HFFc6 (cell line): ENCODE results near the gene APP. TPM values are rescaled to one million over a fixed set of nuclear protein-coding genes. Genes with fewer than 3 reads are reported as not detected.

ENCODE experiments used
- DNase-seq: peaks from one replicate; pipeline ENCODE4 v3.0.0-alpha.2; 2018
- H3K27ac Mint-ChIP-seq: 2 replicates; pipeline ENCODE4 v1.8.0; 2020; ENCODE audit warnings: mild to moderate bottlenecking, mixed read lengths
- H3K27me3 Mint-ChIP-seq: 2 replicates; pipeline ENCODE4 v1.8.0; 2021; ENCODE audit warnings: mild to moderate bottlenecking, moderate library complexity, mixed read lengths; ENCODE audit not compliant: insufficient read depth
- H3K36me3 Mint-ChIP-seq: 2 replicates; pipeline ENCODE4 v1.8.0; 2021; ENCODE audit warnings: low read depth, mixed read lengths
- H3K4me1 Mint-ChIP-seq: 2 replicates; pipeline ENCODE4 v1.8.0; 2020; ENCODE audit warnings: low read depth, mixed read lengths
- H3K4me3 Mint-ChIP-seq: 2 replicates; pipeline ENCODE4 v1.8.0; 2020; ENCODE audit warnings: mild to moderate bottlenecking, moderate library complexity, mixed read lengths
- H3K9me3 Mint-ChIP-seq: 2 replicates; pipeline ENCODE4 v1.8.0; 2020; ENCODE audit warnings: mild to moderate bottlenecking, mixed read lengths
- long read RNA-seq: library from polyadenylated mRNA; unstranded; transcript quantifications from one replicate; pipeline ENCODE4 v2.0.0, GENCODE V29; 2019
- total RNA-seq, 6 experiments: library from RNA; stranded (reverse); fragmentation: NEBNext Ultra II Directional; extraction: Animal tissue kit (Norgen Biotek cat#: 25700); gene quantifications; 2 replicates in 1 of 6; 3 replicates in 5 of 6; pipeline ENCODE4 v1.2.3, GENCODE V29; 2021
- TF ChIP-seq, protein P1 (sequence below): fragments of 200-600 bp; sonication (generic); IDR thresholded peaks from 2 replicates; pipeline ENCODE4 v1.5.0; 2021; ENCODE audit warnings: antibody characterized with exemption, mild to moderate bottlenecking

The APP gene
- total RNA-seq: 100 to 1,000 TPM; 396 to 438 (median 425) TPM
- long read RNA-seq, transcript APP-201 (18 exons, 3,467 nt): major isoform, 13 of 38 reads
- long read RNA-seq, partial matches to known transcripts: 15 of 38 reads
- long read RNA-seq, other reads (novel, unspliced or antisense): 6 of 38 reads

GRCh38 chr21:26170471-26171257 is at the start of gene APP:
TSS of gene APP (minus strand) at chr21:26170770. CDS start at chr21:26170620, 150 bp downstream.
- no peaks in the 10 kb centered on the region for H3K9me3 Mint-ChIP-seq
- peaks cover 44% of the 10 kb centered on the region for H3K4me1 Mint-ChIP-seq
- H3K4me3 Mint-ChIP-seq: peak within 1 kb of the TSS; percentile 99
- H3K36me3 Mint-ChIP-seq: peaks cover 6% of the 10 kb centered on the region
- TF ChIP-seq, protein P1, sequence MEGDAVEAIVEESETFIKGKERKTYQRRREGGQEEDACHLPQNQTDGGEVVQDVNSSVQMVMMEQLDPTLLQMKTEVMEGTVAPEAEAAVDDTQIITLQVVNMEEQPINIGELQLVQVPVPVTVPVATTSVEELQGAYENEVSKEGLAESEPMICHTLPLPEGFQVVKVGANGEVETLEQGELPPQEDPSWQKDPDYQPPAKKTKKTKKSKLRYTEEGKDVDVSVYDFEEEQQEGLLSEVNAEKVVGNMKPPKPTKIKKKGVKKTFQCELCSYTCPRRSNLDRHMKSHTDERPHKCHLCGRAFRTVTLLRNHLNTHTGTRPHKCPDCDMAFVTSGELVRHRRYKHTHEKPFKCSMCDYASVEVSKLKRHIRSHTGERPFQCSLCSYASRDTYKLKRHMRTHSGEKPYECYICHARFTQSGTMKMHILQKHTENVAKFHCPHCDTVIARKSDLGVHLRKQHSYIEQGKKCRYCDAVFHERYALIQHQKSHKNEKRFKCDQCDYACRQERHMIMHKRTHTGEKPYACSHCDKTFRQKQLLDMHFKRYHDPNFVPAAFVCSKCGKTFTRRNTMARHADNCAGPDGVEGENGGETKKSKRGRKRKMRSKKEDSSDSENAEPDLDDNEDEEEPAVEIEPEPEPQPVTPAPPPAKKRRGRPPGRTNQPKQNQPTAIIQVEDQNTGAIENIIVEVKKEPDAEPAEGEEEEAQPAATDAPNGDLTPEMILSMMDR: peak; percentile 99
- peak within 1 kb of the TSS; percentile 91 for H3K27ac Mint-ChIP-seq
- peaks cover 3% of the 10 kb centered on the region for H3K27me3 Mint-ChIP-seq
- peak; percentile 64 for DNase-seq

- H3K4me3 Mint-ChIP-seq: no peak overlapping the region
- TF ChIP-seq, protein P1: no peak
- H3K27ac Mint-ChIP-seq: no peak overlapping the region
- peaks cover 2% of the 10 kb centered on the region for H3K9me3 Mint-ChIP-seq
- DNase-seq: no peak
- H3K4me1 Mint-ChIP-seq: no peaks in the 10 kb centered on the region
- no peaks in the 10 kb centered on the region; the same call in none of the 2 replicates for H3K27me3 Mint-ChIP-seq
- no peaks in the 10 kb centered on the region for H3K36me3 Mint-ChIP-seq
Measured at GRCh38 chr21:26212220-26212619, 41.6 kb upstream of the APP start.

- Mint-ChIP-seq H3K27ac (no peak overlapping the region), H3K27me3 (no peaks in the 10 kb centered on the region; the same call in none of the 2 replicates), H3K4me1 (no peaks in the 10 kb centered on the region), H3K9me3 (no peaks in the 10 kb centered on the region), H3K4me3 (no peak overlapping the region), H3K36me3 (no peaks in the 10 kb centered on the region)
- no peak for DNase-seq
- TF ChIP-seq, protein P1: no peak
Measured at GRCh38 chr21:26210614-26211013, 40.0 kb upstream of the APP start.

- H3K36me3 Mint-ChIP-seq: no peaks in the 10 kb centered on the region
- H3K9me3 Mint-ChIP-seq: no peaks in the 10 kb centered on the region
- H3K27me3 Mint-ChIP-seq: no peaks in the 10 kb centered on the region; the same call in none of the 2 replicates
- DNase-seq: no peak
- TF ChIP-seq, protein P1: no peak
- H3K4me1 Mint-ChIP-seq: no peaks in the 10 kb centered on the region
- H3K4me3 Mint-ChIP-seq: no peak overlapping the region
- H3K27ac Mint-ChIP-seq: no peak overlapping the region
Measured at GRCh38 chr21:26207021-26207420, 36.5 kb upstream of the APP start.

DNA sequence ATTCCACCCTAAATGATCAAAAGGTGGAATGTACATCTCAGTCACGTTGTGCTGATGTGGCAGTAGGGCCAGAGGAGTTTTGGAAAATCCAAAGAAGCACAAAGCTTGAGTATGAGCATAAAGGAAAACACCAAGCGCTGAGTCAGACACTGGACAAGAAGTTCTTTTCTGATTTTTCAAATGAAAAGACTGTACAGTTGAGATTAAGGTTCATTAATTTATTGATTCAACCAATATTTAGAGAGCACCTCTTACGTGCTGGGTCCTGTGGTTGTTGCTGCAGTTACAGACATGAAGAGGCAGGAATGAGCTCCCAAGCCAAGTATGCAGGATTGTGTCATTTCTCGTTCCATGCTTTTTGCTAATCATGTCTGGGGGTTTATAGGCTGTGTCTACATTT is 28.9 kb upstream of the APP start:
- Mint-ChIP-seq H3K27me3 (no peaks in the 10 kb centered on the region; the same call in 1 of the 2 replicates), H3K36me3 (no peaks in the 10 kb centered on the region), H3K4me3 (peak overlapping the region; percentile 39), H3K27ac (peak overlapping the region; percentile 79; the same call in 1 of the 2 replicates), H3K9me3 (no peaks in the 10 kb centered on the region), H3K4me1 (peaks cover 31% of the 10 kb centered on the region)
- DNase-seq: peak; percentile 69
- TF ChIP-seq, protein P1: no peak
